Ascending aorta (tissue), 2 donors: Measurements from ENCODE around the gene RPN2. TPM values are rescaled to one million over a fixed set of nuclear protein-coding genes. Genes with fewer than 3 reads are reported as not detected.

Experiments used
- DNase-seq, 2 donors: peaks; one replicate each; pipeline ENCODE4 v3.0.0-alpha.2; 2019; ENCODE audit warnings: low spot score in 2 of 2
- H3K27ac ChIP-seq, 2 donors: fragments of 200-600 bp; sonication (generic); one replicate each; pipeline ENCODE4 v1.5.1; 2016 to 2017; ENCODE audit warnings: mild to moderate bottlenecking in 1 of 2
- H3K27me3 ChIP-seq: fragments of 200-600 bp; sonication (generic); one replicate; pipeline ENCODE4 v1.5.1; 2017
- H3K36me3 ChIP-seq, 2 donors: fragments of 200-600 bp; sonication (generic); one replicate each; pipeline ENCODE4 v1.5.1; 2016
- H3K4me1 ChIP-seq, 2 donors: fragments of 200-600 bp; sonication (generic); one replicate each; pipeline ENCODE4 v1.5.1; 2016 to 2017; ENCODE audit warnings: mild to moderate bottlenecking in 1 of 2
- H3K4me3 ChIP-seq, 2 donors: fragments of 200-600 bp; sonication (generic); one replicate each; pipeline ENCODE4 v1.5.1; 2016 to 2017; ENCODE audit warnings: mild to moderate bottlenecking in 1 of 2
- H3K9me3 ChIP-seq, 2 donors: fragments of 200-600 bp; sonication (generic); one replicate each; pipeline ENCODE4 v1.5.1; 2016
- intact Hi-C: fragments of 100-400 bp; cut with DNase I; formaldehyde crosslinking; loops from one replicate; pipeline ENCODE4 v1.15.1; 2023
- total RNA-seq: library from RNA; depleted of rRNA; stranded (reverse); fragments of >200 nt; gene quantifications from one replicate; pipeline ENCODE4 v1.1.0, GENCODE V29; 2016
- TF ChIP-seq, protein P1 (sequence below), 3 experiments: fragments of 200-600 bp in 2 of 3; fragments of 450-650 bp in 1 of 3; sonication (generic) in 2 of 3; IDR thresholded peaks; one replicate each; pipeline ENCODE4 v1.5.1; 2016 to 2019; ENCODE audit warnings: antibody characterized with exemption in 3 of 3, mild to moderate bottlenecking in 1 of 3, moderate library complexity in 1 of 3

The RPN2 gene
- total RNA-seq, 1 donor from 2014 or later, result 114 TPM

- H3K9me3 ChIP-seq, result no peaks in the 10 kb centered on the region
- no peak overlapping the region for H3K4me3 ChIP-seq
- no peaks in the 10 kb centered on the region for H3K4me1 ChIP-seq
- peak overlapping the region; percentile 15 to 68 for H3K27ac ChIP-seq
- no peak for DNase-seq
- intact Hi-C loops, result loop anchor here (5.0 kb wide), 1 partner anchor 331 kb away; no protein-coding TSS in a partner anchor
- TF ChIP-seq, protein P1, sequence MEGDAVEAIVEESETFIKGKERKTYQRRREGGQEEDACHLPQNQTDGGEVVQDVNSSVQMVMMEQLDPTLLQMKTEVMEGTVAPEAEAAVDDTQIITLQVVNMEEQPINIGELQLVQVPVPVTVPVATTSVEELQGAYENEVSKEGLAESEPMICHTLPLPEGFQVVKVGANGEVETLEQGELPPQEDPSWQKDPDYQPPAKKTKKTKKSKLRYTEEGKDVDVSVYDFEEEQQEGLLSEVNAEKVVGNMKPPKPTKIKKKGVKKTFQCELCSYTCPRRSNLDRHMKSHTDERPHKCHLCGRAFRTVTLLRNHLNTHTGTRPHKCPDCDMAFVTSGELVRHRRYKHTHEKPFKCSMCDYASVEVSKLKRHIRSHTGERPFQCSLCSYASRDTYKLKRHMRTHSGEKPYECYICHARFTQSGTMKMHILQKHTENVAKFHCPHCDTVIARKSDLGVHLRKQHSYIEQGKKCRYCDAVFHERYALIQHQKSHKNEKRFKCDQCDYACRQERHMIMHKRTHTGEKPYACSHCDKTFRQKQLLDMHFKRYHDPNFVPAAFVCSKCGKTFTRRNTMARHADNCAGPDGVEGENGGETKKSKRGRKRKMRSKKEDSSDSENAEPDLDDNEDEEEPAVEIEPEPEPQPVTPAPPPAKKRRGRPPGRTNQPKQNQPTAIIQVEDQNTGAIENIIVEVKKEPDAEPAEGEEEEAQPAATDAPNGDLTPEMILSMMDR (IDR thresholded peaks at IDR 0.05), result no peak
- H3K27me3 ChIP-seq, result no peaks in the 10 kb centered on the region
- peaks cover 40 to 59% of the 10 kb centered on the region in 2 donors for H3K36me3 ChIP-seq
These were observed 22.0 kb downstream of the RPN2 start for GRCh38 chr20:37200926-37201826.

DNA sequence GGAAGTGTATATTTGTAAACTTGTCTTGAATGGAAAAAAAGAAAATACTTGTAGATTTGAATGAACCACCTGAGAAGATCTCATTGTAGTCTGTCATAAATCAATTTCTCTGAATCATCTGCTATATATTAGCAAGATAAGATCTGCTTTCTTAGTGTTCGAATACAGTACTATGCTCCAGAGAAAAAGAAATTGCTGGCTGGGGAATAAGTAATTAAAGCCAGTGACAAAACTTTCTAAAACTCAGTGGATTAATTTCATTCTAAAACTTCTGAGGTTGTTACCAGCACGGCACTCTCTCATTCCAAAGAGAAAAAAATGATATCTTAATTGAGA is 22.7 kb downstream of the RPN2 start:
- intact Hi-C loops, result loop anchor here (1.0 to 5.0 kb wide), 2 partner anchors 27 to 331 kb away; no protein-coding TSS in a partner anchor
- Histone ChIP-seq H3K4me1 (no peaks in the 10 kb centered on the region), H3K36me3 (peaks cover 40 to 65% of the 10 kb centered on the region in 2 donors), H3K27me3 (no peaks in the 10 kb centered on the region), H3K27ac (peak overlapping the region; percentile 15 to 68), H3K4me3 (peak overlapping the region; percentile 22 to 29), H3K9me3 (no peaks in the 10 kb centered on the region)
- DNase-seq, result no peak
- TF ChIP-seq, protein P1 (IDR thresholded peaks at IDR 0.05), result no peak

- DNase-seq, result peak in 1 of 2 donors; percentile 72
- intact Hi-C loops, result loop anchor here (1.0 to 5.0 kb wide), 2 partner anchors 26 to 330 kb away; no protein-coding TSS in a partner anchor
- Histone ChIP-seq H3K27me3 (no peaks in the 10 kb centered on the region), H3K9me3 (no peaks in the 10 kb centered on the region), H3K27ac (peak overlapping the region; percentile 41 to 68), H3K36me3 (peaks cover 46 to 71% of the 10 kb centered on the region in 2 donors), H3K4me1 (no peaks in the 10 kb centered on the region), H3K4me3 (peak overlapping the region; percentile 22 to 29)
- TF ChIP-seq, protein P1 (IDR thresholded peaks at IDR 0.05), result peak; percentile 49 to 85 (median 68)
These were observed 23.3 kb downstream of the RPN2 start for GRCh38 chr20:37202267-37202943.

GRCh38 chr20:37204056-37204455 is 24.9 kb downstream of the RPN2 start:
- no peak overlapping the region for H3K27ac ChIP-seq
- no peaks in the 10 kb centered on the region for H3K27me3 ChIP-seq
- H3K9me3 ChIP-seq, result no peaks in the 10 kb centered on the region
- intact Hi-C loops, result loop anchor here (5.0 kb wide), 1 partner anchor 328 kb away; no protein-coding TSS in a partner anchor
- TF ChIP-seq, protein P1 (IDR thresholded peaks at IDR 0.05), result no peak
- H3K36me3 ChIP-seq, result peaks cover 58 to 76% of the 10 kb centered on the region in 2 donors
- no peak for DNase-seq
- H3K4me3 ChIP-seq, result no peak overlapping the region
- no peaks in the 10 kb centered on the region for H3K4me1 ChIP-seq

DNA sequence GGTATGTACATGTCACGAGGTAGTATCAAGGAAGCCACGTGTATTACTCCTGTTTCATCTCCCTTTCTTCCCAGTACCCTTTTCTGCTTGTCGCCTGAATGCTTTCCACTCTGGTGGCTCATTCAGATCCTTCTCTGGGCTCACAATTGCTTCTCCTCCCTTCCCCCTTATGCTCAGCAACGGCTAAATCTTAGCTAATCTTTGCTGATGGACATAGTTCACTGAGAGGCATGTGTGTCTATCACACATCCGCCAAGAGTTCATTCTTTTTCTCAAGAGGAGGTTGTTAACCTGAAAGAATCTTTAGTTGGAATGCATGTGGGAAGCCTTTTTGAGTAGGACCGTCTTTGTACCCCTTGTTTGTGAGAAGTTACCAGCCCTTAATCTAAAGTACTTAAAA is 26.0 kb downstream of the RPN2 start:
- no peak overlapping the region for H3K4me3 ChIP-seq
- intact Hi-C loops, result no loop called here
- H3K36me3 ChIP-seq, result peaks cover 58 to 76% of the 10 kb centered on the region in 2 donors
- TF ChIP-seq, protein P1 (IDR thresholded peaks at IDR 0.05), result no peak
- H3K4me1 ChIP-seq, result no peaks in the 10 kb centered on the region
- no peak overlapping the region for H3K27ac ChIP-seq
- H3K9me3 ChIP-seq, result no peaks in the 10 kb centered on the region
- H3K27me3 ChIP-seq, result no peaks in the 10 kb centered on the region
- DNase-seq, result no peak
